IPS DF 4.7 (cell line): Measurements from ENCODE around the gene GUSB.

Experiments
- DNase-seq: peaks from one replicate; pipeline ENCODE4 v3.0.0-alpha.2; 2013; ENCODE audit warnings: low spot score; ENCODE audit errors: extremely low read depth

Gene GUSB

DNA sequence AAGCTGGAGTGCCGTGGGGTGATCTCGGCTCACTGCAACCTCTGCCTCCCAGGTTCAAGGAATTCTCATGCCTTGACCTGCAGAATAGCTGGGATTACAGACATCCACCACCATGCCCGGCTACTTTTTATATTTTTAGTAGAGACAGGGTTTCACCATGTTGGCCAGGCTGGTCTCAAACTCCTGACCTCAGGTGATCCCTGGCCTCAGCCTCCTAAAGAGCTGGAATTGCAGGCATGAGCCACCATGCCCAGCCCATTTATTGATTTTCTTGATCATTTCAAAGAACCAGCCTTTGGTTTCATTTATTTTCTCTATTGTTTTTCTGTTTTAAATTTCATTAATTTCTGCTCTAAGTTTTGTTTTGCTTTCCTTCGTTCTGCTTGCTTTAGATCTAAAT, 50.3 kb downstream of the GUSB start:
- no peak for DNase-seq

GRCh38 chr7:65927489-65928448, 54.2 kb downstream of the GUSB start:
- no peak for DNase-seq

GRCh38 chr7:65926588-65926987, 55.4 kb downstream of the GUSB start:
- DNase-seq, result no peak

GRCh38 chr7:65925040-65925439, 57.0 kb downstream of the GUSB start:
- DNase-seq, result no peak

DNA sequence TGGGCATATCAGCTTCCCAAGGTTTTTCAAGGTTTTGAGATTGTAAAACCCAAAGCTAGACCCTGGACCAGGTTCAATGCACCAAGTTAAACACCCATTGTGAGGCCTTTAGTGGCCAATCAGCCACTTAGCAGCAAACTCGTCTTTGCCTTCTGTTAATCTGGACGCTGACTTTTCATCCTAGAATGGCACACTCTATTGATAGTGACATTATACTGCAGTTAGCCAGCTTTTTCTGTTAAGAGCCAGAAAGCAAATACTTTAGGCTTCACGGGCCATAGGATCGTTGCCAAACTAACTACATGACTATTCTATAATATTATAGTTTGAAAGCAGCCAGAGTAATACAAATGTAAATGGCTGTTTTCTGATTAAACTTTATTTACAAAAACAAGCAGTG, 57.8 kb downstream of the GUSB start:
- DNase-seq, result no peak

- DNase-seq, result no peak
Measured at GRCh38 chr7:65923316-65923715, 58.7 kb downstream of the GUSB start.

DNA sequence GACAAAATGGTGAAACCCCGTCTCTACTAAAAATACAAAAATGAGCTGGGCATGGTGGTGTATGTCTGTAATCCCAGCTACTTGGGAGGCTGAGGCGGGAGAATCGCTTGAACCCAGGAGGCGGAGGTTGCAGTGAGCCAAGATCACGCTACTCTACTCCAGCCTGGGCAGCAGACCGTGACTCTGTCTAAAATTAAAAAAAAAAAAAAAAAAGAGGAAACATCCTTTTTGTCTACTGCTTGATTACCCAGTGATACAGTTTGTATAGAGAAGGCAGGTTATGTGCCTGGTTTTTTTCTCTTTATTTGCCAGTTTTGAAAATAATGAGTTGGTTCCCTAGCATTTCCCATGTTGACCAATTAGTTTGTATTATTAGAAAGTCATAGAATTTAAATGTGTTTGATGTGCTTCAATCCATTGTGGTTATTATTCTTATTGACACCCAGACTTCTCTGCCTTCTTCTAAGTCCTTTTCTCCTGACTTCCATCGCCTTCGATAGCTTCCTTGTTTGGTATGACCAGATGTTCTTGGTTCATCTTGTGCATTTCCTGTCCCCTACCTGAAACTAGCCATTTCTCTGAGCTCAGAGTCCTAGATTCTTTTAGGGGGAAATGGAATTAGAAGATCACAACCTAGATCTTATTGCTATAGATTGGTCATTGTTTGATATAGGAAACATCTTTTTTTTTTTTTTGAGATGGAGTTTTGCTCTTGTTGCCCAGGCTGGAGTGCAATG, 65.9 kb downstream of the GUSB start:
- no peak for DNase-seq

DNA sequence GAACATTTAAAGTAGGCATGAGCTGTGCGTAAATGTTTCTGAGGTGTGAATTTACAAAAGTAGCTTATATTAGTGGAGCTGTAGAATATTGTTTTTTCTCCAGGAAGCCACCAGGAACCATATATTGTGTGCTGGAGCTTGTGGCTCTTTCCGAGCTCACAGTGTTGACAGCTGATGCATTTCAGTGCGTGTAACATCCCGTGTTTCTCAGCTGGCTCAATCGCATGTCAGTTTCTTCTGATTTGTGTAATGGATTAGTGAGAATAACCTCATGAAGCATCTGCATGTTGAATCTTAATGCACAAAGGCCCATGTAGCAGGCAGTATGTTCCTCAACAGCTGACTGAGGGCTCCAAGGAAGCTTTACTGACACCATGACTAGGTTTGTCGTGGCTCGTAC, 69.8 kb downstream of the GUSB start:
- no peak for DNase-seq
